ENCODE results near the gene MYO5C.

Gene MYO5C

DNA sequence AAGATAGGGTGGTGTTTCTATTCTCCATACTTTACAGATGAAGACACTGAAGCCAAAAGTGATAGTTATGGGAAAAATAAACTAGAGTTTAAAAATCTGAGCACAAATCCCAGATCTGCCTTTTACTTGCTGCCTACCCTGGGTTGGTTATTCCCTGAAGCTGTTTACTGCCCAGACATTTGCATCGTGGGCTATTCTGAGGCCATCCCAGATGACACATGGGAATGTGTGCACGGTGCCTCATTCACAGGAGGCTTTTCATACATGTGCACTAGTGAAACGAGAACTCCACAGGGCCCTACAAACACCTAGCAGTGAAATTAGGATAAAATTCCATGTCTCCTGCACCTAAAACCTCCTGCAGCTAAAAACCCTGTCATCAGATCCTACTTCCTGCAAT, 17.5 kb downstream of the MYO5C start:
- DNase-seq, result no peak

GRCh38 chr15:52277575-52277974, 18.0 kb downstream of the MYO5C start:
- no peak for DNase-seq

DNA sequence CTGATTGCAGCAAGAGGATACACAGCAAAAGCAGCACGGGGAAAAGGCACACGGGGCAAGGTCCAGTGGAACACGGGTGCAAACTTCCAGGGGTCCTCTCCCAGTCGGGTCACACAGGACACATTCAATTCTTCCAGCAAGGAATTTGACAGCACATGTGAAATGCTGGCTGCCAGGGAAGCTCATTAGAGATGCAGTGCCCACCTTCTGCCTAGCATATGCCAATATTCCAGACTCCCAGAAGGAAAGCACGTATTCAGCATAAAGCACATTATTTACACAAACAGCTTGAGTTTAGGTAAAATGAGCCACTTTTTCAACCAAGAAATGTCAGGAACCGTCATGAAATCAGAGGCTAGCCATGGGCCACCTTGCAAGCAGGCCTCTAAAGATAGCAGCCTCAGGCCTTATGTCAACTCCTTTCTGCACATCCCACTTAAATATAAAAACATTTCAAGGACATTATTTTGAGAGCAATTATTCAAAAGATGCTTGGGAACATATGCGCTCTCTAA, 19.3 kb downstream of the MYO5C start:
- no peak for DNase-seq

DNA sequence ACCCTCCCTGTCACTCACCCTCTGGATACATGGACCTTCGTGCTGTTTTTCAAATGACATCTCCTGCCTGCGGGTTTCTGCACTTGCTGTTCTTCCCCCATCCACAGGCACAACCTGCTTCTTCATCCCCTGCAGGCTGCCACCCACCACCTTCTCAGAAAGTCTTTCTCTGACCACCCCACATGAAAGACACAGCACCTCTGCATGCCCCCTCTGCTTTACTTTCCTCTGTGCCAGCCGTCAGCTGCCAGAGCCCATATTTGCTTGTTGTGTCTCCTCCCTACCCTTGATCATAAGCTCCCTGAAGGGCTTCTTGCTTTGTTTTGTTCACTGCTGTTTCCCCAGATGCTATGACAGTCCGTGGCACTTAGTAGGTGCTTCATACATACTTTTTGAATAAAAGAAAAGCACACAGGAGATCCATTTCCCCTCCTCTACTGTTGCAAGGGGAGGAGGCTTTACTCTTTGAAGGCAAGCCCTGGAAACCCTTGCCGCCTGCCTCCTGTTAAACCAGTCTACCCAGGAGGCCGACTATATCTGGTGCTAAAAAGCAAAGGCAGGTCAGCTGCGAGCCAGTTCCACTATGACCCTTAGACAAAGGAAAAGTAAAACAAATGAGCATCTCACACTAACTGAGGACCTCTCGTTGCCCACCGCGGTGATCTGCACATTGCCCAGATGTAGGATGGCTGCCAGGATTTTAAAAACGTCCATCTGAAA, 31.9 kb downstream of the MYO5C start:
- DNase-seq, result no peak

DNA sequence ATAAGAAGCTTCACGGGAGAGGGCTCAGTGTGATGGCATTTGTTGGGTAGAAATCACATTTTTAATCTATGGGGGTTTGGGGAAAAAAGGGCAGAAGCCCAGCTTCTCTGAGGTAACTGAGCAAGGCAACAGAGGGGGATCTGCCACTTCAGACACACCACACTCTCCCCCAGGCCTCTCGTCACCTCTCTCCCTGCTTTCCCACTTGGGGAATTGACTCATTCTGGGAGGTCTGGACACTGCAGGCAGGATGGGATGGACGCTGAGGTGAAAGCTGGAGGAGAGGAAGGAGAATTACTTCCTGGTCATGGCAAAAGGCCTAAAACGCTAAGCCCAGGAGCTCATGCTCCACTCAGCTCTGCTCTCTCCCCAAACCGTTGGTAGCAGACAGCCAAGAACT, 33.2 kb downstream of the MYO5C start:
- DNase-seq, result no peak

DNA sequence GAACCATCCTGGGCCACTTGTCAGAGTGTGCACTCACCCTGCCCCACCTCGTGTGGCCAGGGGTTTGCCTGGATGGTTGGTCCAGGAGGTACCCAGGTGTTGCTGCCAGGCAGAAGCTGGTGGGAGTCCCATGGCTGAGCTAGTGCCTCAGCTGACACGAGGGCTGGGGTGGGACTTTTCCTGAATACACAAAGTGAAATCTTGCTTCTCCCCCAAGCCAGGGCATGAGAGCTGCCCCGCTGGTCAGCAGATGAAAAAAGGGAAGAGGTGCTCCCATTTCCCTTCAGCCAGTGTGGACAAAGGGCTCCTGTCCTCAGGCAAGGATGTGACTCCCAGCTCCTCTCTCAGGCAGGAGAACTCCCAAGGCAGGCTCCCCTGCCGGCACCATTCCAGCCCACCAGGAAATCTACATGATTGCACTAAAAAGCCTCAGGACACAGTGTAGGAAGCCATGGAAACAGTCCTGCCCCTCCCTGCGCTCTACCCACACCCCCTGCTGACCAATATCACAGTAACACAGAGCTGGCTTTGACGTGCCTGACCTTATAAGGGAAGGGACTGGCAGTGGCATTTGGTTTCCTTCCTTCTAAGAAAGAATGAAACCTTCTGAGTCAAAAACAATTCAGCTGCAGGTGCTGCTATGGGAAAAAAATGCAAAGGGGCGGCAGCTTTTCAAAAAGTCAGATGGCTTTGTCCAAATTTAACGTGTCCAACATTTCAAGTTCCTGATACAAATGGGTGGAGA, 33.9 kb downstream of the MYO5C start:
- DNase-seq, result peak; percentile 52

- DNase-seq, result no peak
These were observed 34.6 kb downstream of the MYO5C start for GRCh38 chr15:52261026-52261425.

GRCh38 chr15:52259503-52259902, 36.1 kb downstream of the MYO5C start:
- no peak for DNase-seq

- no peak for DNase-seq
These were observed 37.1 kb downstream of the MYO5C start for GRCh38 chr15:52258461-52258860.

DNA sequence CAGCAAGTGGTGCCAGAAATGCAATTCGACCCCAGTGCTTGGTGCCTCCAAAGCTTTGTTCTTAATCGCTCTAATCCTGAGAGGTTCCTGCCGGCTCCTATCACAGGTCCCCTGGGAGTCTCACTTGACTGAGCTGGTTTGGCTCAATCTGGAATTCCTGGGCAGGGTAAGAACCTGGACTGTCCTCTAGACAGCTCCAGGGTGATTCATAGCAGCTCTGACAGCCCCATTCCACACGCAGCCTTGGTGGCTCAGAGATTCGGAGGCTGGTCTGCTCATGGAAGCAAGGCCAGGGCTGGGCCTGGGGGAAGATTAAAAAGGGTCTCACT, 37.9 kb downstream of the MYO5C start:
- DNase-seq, result no peak

DNA sequence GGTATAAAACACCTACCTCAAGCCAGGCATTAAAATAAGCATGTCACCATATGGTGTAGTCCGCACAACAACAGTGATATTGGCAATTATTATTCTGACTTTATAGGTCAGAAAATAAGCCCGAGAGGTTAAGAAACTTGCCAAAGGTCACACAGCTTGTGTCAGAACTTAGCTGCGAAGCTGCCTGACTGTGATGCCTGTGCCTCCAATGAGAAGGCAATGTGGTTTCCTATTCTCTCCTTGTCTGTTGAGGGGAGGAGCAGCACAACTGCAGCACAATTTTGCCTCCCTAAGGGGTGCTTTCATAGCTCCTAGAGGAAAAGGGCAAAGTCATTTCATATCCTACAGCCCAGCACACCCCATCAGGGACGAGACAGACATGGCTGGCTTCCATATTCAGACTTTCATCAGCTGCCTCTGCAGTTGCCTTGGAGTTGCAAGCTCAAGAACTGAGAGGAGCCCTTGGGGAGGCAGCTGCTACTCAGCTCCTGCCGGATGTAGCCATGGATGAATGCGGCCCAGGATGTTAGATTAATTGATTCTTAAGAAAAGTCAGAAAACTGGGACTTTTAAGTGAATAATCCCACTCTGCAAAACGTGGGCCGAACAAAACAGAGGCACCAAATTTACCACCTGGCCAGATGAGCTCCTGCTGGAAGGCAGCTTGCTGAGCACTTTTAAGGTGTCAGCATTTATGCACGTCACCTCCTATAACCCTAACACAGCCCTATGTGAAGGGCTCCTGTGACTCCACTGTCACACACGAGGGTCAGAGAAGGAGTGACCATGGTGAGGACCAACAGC, 38.5 kb downstream of the MYO5C start:
- DNase-seq, result no peak

DNA sequence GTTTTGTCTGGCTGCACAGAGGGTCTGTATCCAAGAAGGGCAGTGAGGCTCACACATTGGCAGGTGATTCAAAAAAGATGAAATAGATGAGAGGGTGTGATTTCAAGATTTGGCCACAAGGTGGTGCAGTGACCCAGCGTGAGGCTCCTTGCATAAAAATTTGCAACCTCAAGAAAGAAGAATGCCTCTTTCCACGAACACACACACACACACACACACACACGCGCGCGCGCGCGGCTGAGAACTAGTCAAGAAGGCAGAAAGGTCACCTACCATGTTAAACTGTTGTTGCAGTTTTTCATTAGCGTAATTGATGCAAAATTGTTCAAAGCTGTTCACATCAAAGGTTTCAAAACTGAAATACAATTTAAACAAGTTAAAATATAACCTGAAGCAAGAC, 39.2 kb downstream of the MYO5C start:
- DNase-seq, result peak; percentile 59

GRCh38 chr15:52255935-52256334, 39.7 kb downstream of the MYO5C start:
- no peak for DNase-seq

DNA sequence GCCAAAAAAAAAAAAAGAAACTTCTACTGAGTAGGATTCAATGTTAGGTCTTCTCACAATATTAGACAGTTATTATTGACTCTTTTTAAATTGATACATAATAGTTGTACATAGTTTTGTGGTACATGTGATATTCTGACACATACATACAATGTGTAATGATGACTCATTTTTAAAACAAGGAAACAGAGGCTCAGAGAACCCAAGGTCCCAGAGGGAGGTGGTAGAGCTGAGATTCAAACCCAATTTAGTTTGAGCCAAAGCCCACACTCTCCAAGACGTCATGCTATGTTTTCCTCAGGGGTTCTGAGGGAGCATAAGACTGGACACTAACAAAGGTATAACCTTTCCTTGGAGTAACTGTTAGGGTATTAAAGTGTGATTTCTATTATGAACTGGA, 40.6 kb downstream of the MYO5C start:
- DNase-seq, result no peak

DNA sequence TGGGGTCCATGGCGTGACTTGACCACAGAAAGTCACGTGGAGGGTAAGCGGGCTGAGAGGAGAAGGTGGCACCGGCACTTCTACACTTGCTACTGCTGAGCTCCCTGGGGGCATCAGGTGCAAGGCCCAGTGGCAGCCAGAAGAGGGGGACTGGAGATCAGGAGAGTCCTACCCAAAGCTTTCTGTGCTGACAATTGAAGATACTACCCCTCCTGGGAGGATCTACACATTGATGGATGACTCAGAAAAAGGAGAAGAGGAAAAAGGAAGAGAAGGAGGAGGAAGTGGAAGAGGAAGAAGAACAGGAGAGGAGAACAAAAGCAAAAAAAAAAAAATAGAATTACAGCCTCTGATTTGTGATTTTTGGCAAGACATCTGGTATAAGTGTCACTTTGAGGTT, 41.2 kb downstream of the MYO5C start:
- no peak for DNase-seq

DNA sequence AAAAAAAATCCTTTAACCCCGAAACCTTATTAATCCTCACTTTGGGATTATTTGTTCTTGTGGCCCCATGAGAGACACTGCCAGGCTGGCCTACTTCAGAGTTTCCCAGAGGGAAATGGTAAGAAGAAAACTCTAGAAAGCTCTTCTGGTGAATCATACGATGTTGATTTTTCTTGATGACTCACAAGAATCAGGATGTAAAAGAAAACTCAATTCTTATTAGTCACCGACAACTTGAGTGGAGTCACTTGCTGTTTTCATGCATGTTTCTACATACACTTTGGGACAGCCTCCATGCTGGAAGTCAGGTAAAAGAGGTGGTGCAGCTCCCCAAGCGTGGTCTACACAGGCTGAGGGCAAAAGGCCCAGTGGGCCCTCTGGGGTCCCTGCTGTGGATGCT, 42.8 kb downstream of the MYO5C start:
- DNase-seq, result no peak

DNA sequence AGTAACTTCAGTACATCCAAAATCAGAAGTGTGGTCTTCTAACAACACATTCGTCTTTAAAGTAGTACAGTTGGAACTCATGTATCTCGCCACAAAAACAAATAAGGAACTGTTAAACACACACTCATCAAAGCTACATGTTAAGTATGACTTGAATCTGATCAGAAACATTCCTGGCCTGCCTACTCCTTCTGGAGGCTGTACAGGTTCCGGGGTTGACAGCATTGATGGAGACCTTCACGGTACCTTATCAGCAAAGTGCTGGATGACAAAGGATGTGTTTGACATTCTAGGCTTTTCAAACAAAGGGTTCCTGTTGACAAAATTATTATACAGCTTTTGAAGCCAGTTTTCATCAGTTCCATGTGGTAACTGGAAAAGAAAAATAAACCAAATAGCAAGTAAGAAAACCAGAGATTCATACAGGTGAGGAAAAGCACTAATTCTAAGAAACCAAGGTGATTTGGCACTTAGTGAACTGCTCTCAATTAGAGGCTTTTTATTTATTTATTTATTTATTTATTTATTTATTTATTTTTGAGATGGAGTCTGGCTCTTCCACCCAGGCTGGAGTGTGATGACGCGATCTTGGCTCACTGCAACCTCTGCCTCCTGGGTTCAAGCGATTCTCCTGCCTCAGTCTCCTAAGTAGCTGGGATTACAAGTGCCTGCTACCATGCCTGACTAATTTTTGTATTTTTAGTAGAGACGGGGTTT, 44.3 kb downstream of the MYO5C start:
- no peak for DNase-seq

DNA sequence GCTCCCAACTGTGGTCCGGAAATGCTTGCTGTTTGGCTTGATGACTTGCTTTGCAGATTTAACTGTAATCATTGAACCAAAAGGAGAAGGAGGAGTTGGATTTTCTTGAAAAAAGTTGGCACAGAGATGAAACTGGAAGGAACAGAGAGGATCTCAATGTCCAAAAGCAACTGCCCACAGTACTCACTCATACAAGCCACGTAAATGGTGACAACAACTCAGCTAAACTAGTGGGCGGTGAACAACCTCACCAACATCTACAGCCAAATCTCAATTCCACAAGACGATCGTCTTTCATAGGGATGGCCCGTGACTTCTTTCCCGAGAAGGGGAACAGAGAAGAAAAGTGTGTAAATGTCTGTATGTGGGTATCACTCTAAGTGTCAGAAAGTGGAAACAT, 48.1 kb downstream of the MYO5C start:
- DNase-seq, result no peak

GRCh38 chr15:52246686-52247431, 48.7 kb downstream of the MYO5C start:
- no peak for DNase-seq

- no peak for DNase-seq
These were observed 51.7 kb downstream of the MYO5C start for GRCh38 chr15:52243697-52244555.

DNA sequence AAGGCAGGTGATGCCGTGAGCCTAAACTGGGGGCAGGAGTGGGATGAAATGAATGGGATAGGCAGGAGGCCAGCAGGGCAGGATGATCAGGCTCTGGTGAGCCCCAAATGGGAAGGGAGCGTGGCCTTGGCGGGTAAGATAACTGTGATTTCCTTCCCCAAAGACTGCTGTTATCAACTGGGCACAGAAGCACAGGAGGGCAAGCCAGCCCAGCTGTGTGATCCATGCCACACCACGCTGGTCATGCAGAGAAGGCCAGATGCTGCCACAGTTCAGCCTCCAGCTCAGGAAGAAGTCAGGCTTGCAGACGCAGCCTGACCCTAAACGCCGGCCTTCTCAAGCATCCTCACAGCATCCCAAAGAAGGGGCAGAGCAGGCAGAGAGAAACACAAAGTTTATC, 52.3 kb downstream of the MYO5C start:
- DNase-seq, result no peak

Data from GDM1 (cell line).